ENCODE results near the gene SFXN5. TPM values are rescaled to one million over a fixed set of nuclear protein-coding genes. Genes with fewer than 3 reads are reported as not detected.

SFXN5 gene
- total RNA-seq, 1 donor from 2014 or later, result 12.7 TPM

DNA sequence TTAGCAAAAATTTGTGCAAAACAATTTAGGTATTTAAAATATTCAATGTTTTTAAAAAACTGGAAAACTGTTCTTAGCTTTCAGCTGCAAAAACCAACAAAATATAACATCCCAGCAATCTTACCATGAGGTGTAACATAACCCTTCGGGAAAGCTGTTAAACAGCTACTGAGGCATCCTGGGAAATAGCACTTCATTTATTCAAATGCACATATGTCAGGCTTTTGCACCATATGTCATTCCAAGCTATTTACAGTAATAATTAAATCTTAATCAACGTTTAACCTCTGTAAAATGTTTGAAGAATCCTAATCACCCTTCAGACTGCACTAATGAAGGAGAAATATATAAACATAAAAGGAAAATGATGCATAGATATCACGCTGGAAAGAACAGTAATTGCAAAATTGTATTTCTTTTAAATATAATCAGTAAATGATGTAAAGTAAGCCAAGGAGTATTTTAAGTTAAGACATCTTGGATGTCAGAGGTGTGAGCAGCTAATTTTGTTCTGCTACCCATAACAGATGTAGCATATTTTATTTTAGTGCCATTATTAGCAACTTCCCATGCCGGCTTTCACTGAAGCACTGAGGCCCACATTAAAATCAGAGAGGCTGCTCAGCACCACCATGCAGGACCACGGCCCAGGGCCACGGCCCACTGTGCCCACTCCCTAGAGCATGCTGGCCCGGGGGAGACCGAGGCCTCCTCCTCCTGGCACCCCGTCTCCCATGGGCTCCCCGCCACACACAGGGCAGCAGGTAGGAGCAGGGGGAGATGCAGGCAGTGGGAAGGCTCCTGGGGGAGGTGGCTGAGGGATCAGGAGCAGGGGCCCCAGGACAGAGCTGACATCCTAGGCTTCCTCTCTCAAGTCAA is 123.3 kb downstream of the SFXN5 start:
- Mint-ChIP-seq H3K9me3 (ENCODE audit: unreplicated experiment) (no peaks in the 10 kb centered on the region), H3K4me1 (ENCODE audit: unreplicated experiment) (no peaks in the 10 kb centered on the region), H3K27me3 (ENCODE audit: unreplicated experiment) (no peaks in the 10 kb centered on the region), H3K4me3 (ENCODE audit: unreplicated experiment) (no peak overlapping the region), H3K36me3 (ENCODE audit: unreplicated experiment) (peaks cover 10% of the 10 kb centered on the region), H3K27ac (ENCODE audit: unreplicated experiment) (no peak overlapping the region)
- no peak for DNase-seq (ENCODE audit: extremely low spot score, unreplicated experiment)
- no peak for TF ChIP-seq CTCF (IDR thresholded peaks at IDR 0.05)

DNA sequence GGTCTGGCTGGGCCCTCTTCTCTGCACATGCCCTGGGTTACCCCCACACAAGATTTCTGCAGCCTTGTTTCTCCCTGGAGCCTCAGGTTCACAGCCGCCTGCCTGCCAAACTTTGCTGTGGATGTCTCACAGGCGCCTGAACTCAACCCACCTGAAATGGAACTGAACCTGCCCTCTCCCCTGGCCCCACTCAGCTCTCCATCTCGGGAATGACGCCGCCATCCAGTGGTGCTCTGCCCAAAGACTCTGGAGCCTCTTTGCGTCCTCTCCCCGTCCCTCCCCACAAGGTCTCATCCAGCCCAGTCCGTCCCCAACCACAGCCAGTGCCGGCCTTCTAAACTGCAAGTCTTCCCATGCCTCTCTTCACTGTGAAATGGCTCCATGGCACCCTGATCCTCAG is 125.0 kb downstream of the SFXN5 start:
- H3K4me1 Mint-ChIP-seq (ENCODE audit: unreplicated experiment), result peaks cover 7% of the 10 kb centered on the region
- no peak overlapping the region for H3K27ac Mint-ChIP-seq (ENCODE audit: unreplicated experiment)
- no peaks in the 10 kb centered on the region for H3K9me3 Mint-ChIP-seq (ENCODE audit: unreplicated experiment)
- no peak for DNase-seq (ENCODE audit: extremely low spot score, unreplicated experiment)
- H3K27me3 Mint-ChIP-seq (ENCODE audit: unreplicated experiment), result no peaks in the 10 kb centered on the region
- TF ChIP-seq CTCF (IDR thresholded peaks at IDR 0.05), result no peak
- H3K4me3 Mint-ChIP-seq (ENCODE audit: unreplicated experiment), result no peak overlapping the region
- H3K36me3 Mint-ChIP-seq (ENCODE audit: unreplicated experiment), result peaks cover 10% of the 10 kb centered on the region

DNA sequence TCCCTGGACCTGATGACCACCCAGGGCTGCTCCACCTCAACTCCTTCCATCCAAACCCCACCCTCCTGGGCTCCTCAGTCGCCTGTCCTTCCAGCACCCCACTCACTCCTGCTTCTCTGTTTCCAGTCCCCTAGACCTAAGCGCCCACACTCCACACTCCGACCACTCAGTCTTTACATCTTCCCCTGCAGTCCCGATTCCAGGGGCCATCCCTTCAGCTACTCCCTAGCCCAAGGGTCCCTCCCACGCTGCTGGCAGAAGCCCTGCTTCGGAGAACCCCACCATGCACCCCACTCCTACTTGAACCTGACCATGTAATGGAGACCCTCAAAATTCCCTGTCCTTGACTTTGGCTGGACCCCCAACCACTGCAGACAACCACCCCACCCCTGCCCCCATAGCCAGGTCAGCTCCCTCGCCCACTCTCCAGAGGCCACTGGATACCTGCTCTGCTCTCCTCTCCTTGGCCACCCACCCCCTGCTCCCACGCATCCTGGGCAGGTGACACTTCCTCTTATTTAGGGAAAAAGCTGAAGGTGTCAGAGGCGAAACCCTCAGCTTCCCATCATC is 126.0 kb downstream of the SFXN5 start:
- no peaks in the 10 kb centered on the region for H3K27me3 Mint-ChIP-seq (ENCODE audit: unreplicated experiment)
- no peak for DNase-seq (ENCODE audit: extremely low spot score, unreplicated experiment)
- no peak overlapping the region for H3K4me3 Mint-ChIP-seq (ENCODE audit: unreplicated experiment)
- no peak overlapping the region for H3K27ac Mint-ChIP-seq (ENCODE audit: unreplicated experiment)
- H3K4me1 Mint-ChIP-seq (ENCODE audit: unreplicated experiment), result peaks cover 16% of the 10 kb centered on the region
- TF ChIP-seq CTCF (IDR thresholded peaks at IDR 0.05), result no peak
- H3K9me3 Mint-ChIP-seq (ENCODE audit: unreplicated experiment), result no peaks in the 10 kb centered on the region
- H3K36me3 Mint-ChIP-seq (ENCODE audit: unreplicated experiment), result peaks cover 10% of the 10 kb centered on the region

DNA sequence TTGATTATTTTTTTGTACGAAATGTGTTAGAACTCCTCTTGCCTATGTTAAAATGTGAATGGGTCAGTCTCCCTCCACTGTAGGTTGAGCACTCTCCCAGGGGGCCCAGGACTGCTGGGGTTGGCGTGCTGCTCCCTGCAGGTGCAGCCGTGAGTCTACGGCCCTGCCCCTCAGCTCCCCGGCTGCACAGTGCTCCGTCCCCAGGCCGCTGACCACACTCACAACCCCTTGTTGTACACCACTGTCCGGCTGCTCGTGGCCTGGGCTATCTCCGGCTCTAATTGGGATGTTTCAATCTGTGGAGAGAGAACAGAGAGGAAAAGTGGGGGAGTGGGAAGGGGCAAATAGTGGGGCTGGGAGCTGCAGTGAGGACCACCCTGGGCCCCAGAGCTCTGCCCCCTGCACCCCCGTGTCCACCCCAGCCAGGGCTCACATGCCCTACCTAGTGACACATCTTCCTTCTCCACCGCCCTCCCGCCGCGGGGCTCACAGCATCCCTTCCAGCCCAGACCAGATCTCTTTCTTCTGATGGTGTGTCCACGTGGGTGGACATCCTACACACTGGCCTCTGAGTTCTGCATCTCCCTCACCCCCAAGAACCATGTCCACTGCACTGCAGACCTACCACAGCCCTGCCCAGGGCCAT is 126.6 kb downstream of the SFXN5 start:
- Mint-ChIP-seq H3K4me3 (ENCODE audit: unreplicated experiment) (no peak overlapping the region), H3K27ac (ENCODE audit: unreplicated experiment) (no peak overlapping the region), H3K36me3 (ENCODE audit: unreplicated experiment) (peaks cover 12% of the 10 kb centered on the region), H3K27me3 (ENCODE audit: unreplicated experiment) (no peaks in the 10 kb centered on the region), H3K4me1 (ENCODE audit: unreplicated experiment) (peaks cover 22% of the 10 kb centered on the region), H3K9me3 (ENCODE audit: unreplicated experiment) (no peaks in the 10 kb centered on the region)
- TF ChIP-seq CTCF (IDR thresholded peaks at IDR 0.05), result no peak
- DNase-seq (ENCODE audit: extremely low spot score, unreplicated experiment), result no peak
